RWPE1 (cell line): ENCODE data around the gene DSTN.
A peak's percentile ranks its signal among the peaks of the same experiment; 100 is the strongest.

Experiments
- CTCF ChIA-PET: fragments of 350-600 bp; sonication (Branson Sonifier 250); formaldehyde crosslinking; extraction: SDS; loops from one replicate; lab custom pipeline; 2021; lab: Yijun Ruan, JAX
- POLR2A ChIA-PET: fragments of 400-600 bp; formaldehyde crosslinking; extraction: SDS; loops from one replicate; lab custom pipeline; 2020; ENCODE audit warnings: antibody characterized with exemption; ENCODE audit not compliant: low non-redundant PET; lab: Yijun Ruan, JAX
- DNase-seq: peaks from one replicate; pipeline ENCODE4 v3.0.0; 2012; ENCODE audit warnings: low spot score
- H3K27ac ChIP-seq: fragments of 450-650 bp; 2 replicates; pipeline ENCODE4 v1.5.1; 2017
- TF ChIP-seq, protein P1 (sequence below): fragments of 450-650 bp; conservative IDR thresholded peaks from 2 replicates; pipeline ENCODE4 v1.5.1; 2017; ENCODE audit warnings: low read depth, mild to moderate bottlenecking

Gene DSTN

DNA sequence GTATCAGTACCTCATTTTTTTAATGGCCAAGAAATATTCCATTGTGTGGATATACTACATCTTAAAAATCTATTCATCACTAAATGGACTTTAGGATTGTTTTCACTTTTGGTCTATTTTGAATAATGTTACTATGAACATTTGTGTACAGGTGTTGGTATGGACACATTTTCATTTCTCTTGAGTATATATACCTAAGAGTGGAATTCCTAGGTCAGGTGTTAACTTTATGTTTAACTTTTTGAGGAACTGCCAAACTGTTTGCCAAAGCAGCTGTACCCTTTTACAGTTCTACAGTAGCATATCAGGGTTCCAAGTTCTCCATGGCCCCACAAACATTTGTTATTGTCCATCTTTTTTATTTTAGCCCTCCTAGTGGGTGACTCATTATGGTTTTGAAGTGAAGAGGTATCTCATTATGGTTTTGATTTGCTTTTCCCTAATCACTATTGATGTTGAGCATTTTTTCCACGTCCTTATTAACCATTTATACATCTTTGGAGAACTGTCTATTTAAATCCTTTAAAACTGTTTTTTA lies 28.2 kb downstream of the DSTN start:
- ChIA-PET POLR2A (no interaction called here), CTCF (no interaction called here)
- H3K27ac ChIP-seq: no peak overlapping the region
- DNase-seq: no peak
- TF ChIP-seq, protein P1, sequence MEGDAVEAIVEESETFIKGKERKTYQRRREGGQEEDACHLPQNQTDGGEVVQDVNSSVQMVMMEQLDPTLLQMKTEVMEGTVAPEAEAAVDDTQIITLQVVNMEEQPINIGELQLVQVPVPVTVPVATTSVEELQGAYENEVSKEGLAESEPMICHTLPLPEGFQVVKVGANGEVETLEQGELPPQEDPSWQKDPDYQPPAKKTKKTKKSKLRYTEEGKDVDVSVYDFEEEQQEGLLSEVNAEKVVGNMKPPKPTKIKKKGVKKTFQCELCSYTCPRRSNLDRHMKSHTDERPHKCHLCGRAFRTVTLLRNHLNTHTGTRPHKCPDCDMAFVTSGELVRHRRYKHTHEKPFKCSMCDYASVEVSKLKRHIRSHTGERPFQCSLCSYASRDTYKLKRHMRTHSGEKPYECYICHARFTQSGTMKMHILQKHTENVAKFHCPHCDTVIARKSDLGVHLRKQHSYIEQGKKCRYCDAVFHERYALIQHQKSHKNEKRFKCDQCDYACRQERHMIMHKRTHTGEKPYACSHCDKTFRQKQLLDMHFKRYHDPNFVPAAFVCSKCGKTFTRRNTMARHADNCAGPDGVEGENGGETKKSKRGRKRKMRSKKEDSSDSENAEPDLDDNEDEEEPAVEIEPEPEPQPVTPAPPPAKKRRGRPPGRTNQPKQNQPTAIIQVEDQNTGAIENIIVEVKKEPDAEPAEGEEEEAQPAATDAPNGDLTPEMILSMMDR: no peak

DNA sequence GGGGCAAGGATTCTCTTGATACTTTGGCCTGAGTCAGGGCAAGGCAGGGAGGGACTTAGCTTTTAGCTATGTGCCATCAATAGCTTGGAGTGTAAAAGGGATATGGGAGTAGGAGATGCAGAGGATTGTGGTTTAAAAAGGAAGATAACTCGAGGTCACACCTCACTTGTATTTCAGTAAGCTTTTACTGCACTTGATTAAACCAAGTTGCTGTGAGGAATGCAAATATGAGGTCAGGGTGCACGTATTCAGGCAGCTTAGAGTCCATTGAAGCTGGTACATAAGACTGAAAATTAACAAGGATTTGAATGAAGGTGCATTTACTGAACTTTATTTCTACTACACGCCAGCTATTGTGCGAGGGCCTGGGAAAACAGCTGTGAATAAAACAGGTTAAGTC lies 32.1 kb downstream of the DSTN start:
- no peak for DNase-seq
- TF ChIP-seq, protein P1: no peak
- no peak overlapping the region for H3K27ac ChIP-seq
- CTCF ChIA-PET: interaction anchor here (1.0 kb wide), 2 partner anchors 9 to 65 kb away, joined by 3 read pairs; no protein-coding TSS in a partner anchor
- POLR2A ChIA-PET: no interaction called here

DNA sequence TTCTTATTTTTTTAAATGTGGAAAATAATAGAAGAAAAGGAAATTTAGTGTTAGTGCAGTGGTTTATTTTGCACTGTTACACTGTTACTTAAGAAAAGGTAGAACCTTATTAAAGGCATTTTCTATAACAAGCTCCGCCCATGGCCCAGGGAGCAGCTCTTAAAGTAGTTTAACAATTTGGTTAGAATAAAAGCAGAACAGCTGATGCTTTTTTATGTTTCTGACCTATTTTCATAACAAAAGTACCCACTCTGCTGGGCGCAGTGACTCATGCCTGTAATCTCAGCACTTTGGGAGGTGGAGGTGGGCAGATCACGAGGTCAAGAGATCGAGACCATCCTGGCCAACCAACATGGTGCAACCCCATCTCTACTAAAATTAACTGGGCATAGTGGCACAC lies 32.6 kb downstream of the DSTN start:
- TF ChIP-seq, protein P1: no peak
- ChIA-PET POLR2A (no interaction called here), CTCF (interaction anchor here (1.0 kb wide), 1 partner anchor 8 kb away, joined by 3 read pairs; no protein-coding TSS in a partner anchor)
- DNase-seq: no peak
- H3K27ac ChIP-seq: no peak overlapping the region

DNA sequence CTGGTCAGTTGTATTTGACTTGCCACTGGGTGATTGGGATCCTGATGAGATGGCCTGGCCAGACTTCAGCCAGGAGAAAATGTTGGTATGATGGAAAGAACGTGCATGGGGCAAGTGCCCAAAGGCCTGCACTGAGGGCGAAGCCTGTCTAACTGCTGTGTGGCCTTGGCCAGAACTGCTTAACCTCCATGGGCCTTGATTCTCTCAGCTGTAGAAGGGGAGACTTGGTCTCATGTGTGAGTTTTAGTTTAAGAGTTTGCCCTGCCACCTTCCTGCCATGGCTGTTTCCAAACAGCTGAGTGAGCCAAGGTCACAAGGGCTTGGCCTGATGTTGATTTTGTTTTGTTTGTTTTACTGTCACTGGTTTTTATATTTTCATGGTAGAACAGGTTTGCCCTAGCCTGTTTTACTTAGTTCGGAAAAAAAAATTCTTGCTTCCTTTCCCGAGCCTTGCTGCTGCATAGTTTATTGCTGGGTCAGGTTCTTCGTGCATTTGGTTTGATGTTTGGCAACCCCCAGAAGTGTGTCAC lies 35.3 kb downstream of the DSTN start:
- ChIA-PET POLR2A (no interaction called here), CTCF (no interaction called here)
- no peak for DNase-seq
- no peak overlapping the region for H3K27ac ChIP-seq
- TF ChIP-seq, protein P1: no peak

DNA sequence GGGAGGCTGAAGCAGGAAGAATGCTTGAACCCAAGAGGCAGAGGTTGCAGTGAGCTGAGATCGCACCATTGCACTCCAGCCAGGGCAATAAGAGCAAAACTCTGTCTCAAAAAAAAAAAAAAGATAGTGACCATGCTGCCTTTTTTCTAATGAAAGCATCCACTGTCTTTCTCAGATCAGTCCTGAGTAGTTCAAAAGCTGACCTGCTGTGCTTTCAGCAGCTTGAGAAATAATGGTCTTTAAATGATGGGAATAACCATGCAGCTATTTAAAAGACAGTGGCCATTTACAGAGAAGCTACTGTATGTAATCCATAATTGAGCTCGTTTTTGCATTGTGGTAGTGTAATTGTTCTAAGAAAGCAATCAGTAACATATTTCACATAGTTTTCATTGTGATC lies 36.1 kb downstream of the DSTN start:
- ChIA-PET POLR2A (no interaction called here), CTCF (interaction anchor here (0.6 kb wide), 3 partner anchors 69 to 101 kb away, joined by 3 to 7 read pairs (median 3); partner anchors contain the start of gene BFSP1)
- TF ChIP-seq, protein P1: no peak
- peak overlapping the region; percentile 28; the same call in 1 of the 2 replicates for H3K27ac ChIP-seq
- no peak for DNase-seq

DNA sequence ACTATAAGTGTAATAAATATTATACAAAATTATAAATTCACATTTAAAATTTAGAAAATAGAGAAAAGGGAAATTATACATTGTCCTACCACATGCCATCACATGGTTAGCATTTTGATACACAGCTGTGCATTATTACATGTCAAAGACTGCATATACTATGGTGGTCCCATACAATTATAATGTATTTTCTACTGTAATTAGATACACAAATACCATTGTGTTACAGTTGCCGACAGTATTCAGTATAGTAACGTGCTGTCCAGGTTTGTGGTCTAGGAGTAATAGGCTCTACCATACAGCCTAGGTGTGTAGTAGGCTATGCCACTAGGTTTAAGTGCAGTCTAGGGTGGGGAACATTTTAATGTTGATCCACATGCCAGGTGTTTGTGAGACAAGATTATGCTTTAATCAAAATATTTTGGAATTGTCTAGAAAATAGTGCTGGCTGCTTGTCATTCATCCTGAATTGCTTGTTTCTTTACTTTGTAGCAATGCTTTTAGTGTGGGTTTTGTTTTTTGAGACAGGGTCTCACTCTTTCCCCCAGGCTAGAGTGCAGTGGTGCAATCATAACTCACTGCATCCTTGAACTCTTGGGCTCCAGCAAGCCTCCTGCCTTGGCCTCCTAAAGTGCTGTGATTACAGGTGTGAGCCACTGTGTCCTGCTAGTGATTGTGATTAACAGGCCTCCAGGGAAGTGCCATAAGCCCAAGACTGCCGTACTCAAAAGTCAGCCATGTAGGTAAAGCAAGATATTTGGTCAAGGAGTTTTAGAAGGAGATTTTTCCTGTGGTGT lies 39.0 kb downstream of the DSTN start:
- no peak for DNase-seq
- ChIA-PET POLR2A (no interaction called here), CTCF (interaction anchor here (1.7 kb wide), 1 partner anchor 72 kb away, joined by 4 read pairs; no protein-coding TSS in a partner anchor)
- TF ChIP-seq, protein P1: no peak
- H3K27ac ChIP-seq: no peak overlapping the region
